HEK293 (cell line): Measurements from ENCODE around the gene IQGAP3.

ENCODE experiments used
- GLI4 ChIP-seq: fragments of 450-650 bp; formaldehyde crosslinking; IDR thresholded peaks from 2 replicates; pipeline ENCODE4 v1.5.1; 2016; ENCODE audit warnings: missing biosample characterization, missing genetic modification characterization
- ZNF184 ChIP-seq: fragments of 450-650 bp; IDR thresholded peaks from 2 replicates; pipeline ENCODE4 v1.5.1; 2018; ENCODE audit warnings: missing biosample characterization, mild to moderate bottlenecking, missing genetic modification characterization
- ZNF837 ChIP-seq: fragments of 450-650 bp; formaldehyde crosslinking; IDR thresholded peaks from 2 replicates; pipeline ENCODE4 v1.5.1; 2016; ENCODE audit warnings: missing biosample characterization, missing genetic modification characterization
- TF ChIP-seq, protein P1 (sequence below): fragments of 450-650 bp; formaldehyde crosslinking; IDR thresholded peaks from 2 replicates; pipeline ENCODE4 v1.5.1; 2016; ENCODE audit warnings: missing biosample characterization, missing genetic modification characterization
- TF ChIP-seq, protein P2 (sequence below): fragments of 450-650 bp; formaldehyde crosslinking; IDR thresholded peaks from 2 replicates; pipeline ENCODE4 v1.5.1; 2016; ENCODE audit warnings: missing biosample characterization, missing genetic modification characterization
- TF ChIP-seq, protein P3 (sequence below): fragments of 450-650 bp; formaldehyde crosslinking; IDR thresholded peaks from 2 replicates; pipeline ENCODE4 v1.5.1; 2016; ENCODE audit warnings: missing biosample characterization, missing genetic modification characterization

DNA sequence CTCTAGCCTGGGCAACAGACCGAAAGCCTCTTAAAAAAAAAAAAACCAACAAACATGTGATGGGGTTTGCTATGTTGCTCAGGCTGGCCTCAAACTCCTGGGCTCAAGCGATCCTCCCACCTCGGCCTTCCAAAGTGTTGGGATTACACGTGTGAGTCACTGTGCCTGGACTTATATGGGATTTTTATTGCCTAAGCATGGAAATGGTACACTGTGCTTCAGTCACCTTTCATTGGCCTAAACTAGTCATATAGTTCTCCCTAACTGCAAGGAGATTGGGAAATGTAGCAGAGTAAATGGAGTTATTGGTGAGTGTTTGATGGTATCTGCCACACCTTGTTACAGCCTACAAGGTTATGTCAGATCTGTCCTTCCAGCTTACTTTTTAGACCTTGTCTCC, 54.6 kb downstream of the IQGAP3 start:
- TF ChIP-seq, protein P1, sequence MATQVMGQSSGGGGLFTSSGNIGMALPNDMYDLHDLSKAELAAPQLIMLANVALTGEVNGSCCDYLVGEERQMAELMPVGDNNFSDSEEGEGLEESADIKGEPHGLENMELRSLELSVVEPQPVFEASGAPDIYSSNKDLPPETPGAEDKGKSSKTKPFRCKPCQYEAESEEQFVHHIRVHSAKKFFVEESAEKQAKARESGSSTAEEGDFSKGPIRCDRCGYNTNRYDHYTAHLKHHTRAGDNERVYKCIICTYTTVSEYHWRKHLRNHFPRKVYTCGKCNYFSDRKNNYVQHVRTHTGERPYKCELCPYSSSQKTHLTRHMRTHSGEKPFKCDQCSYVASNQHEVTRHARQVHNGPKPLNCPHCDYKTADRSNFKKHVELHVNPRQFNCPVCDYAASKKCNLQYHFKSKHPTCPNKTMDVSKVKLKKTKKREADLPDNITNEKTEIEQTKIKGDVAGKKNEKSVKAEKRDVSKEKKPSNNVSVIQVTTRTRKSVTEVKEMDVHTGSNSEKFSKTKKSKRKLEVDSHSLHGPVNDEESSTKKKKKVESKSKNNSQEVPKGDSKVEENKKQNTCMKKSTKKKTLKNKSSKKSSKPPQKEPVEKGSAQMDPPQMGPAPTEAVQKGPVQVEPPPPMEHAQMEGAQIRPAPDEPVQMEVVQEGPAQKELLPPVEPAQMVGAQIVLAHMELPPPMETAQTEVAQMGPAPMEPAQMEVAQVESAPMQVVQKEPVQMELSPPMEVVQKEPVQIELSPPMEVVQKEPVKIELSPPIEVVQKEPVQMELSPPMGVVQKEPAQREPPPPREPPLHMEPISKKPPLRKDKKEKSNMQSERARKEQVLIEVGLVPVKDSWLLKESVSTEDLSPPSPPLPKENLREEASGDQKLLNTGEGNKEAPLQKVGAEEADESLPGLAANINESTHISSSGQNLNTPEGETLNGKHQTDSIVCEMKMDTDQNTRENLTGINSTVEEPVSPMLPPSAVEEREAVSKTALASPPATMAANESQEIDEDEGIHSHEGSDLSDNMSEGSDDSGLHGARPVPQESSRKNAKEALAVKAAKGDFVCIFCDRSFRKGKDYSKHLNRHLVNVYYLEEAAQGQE (tag by site-specific recombination) = no peak
- TF ChIP-seq GLI4 (no peak), ZNF184 (tag by site-specific recombination) (no peak), ZNF837 (tag by site-specific recombination) (no peak)
- TF ChIP-seq, protein P2, sequence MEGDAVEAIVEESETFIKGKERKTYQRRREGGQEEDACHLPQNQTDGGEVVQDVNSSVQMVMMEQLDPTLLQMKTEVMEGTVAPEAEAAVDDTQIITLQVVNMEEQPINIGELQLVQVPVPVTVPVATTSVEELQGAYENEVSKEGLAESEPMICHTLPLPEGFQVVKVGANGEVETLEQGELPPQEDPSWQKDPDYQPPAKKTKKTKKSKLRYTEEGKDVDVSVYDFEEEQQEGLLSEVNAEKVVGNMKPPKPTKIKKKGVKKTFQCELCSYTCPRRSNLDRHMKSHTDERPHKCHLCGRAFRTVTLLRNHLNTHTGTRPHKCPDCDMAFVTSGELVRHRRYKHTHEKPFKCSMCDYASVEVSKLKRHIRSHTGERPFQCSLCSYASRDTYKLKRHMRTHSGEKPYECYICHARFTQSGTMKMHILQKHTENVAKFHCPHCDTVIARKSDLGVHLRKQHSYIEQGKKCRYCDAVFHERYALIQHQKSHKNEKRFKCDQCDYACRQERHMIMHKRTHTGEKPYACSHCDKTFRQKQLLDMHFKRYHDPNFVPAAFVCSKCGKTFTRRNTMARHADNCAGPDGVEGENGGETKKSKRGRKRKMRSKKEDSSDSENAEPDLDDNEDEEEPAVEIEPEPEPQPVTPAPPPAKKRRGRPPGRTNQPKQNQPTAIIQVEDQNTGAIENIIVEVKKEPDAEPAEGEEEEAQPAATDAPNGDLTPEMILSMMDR (tag by site-specific recombination) = no peak
- TF ChIP-seq, protein P3, sequence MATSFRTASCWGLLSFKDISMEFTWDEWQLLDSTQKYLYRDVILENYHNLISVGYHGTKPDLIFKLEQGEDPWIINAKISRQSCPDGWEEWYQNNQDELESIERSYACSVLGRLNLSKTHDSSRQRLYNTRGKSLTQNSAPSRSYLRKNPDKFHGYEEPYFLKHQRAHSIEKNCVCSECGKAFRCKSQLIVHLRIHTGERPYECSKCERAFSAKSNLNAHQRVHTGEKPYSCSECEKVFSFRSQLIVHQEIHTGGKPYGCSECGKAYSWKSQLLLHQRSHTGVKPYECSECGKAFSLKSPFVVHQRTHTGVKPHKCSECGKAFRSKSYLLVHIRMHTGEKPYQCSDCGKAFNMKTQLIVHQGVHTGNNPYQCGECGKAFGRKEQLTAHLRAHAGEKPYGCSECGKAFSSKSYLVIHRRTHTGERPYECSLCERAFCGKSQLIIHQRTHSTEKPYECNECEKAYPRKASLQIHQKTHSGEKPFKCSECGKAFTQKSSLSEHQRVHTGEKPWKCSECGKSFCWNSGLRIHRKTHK = no peak
